ENCODE measurements around the gene GOLGA5. TPM values are rescaled to one million over a fixed set of nuclear protein-coding genes. Genes with fewer than 3 reads are reported as not detected.

Gene GOLGA5
- total RNA-seq, 1 donor from 2014 or later = 23.4 TPM

GRCh38 chr14:92884410-92884809 is 90.3 kb downstream of the GOLGA5 start:
- H3K4me3 ChIP-seq (ENCODE audit: low read depth, low read length) = no peak overlapping the region
- DNase-seq (ENCODE audit: low read depth) = no peak
- TF ChIP-seq CTCF (conservative IDR thresholded peaks at IDR 0.05; ENCODE audit: low read depth, low read length) = no peak

- TF ChIP-seq CTCF (conservative IDR thresholded peaks at IDR 0.05; ENCODE audit: low read depth, low read length) = no peak
- DNase-seq (ENCODE audit: low read depth) = no peak
- H3K4me3 ChIP-seq (ENCODE audit: low read depth, low read length) = no peak overlapping the region
Observed at GRCh38 chr14:92885279-92886061, 91.4 kb downstream of the GOLGA5 start.

- DNase-seq (ENCODE audit: low read depth) = no peak
- no peak for TF ChIP-seq CTCF (conservative IDR thresholded peaks at IDR 0.05; ENCODE audit: low read depth, low read length)
- no peak overlapping the region for H3K4me3 ChIP-seq (ENCODE audit: low read depth, low read length)
Observed at GRCh38 chr14:92886337-92886736, 92.2 kb downstream of the GOLGA5 start.

GRCh38 chr14:92887157-92887556 is 93.1 kb downstream of the GOLGA5 start:
- DNase-seq (ENCODE audit: low read depth) = no peak
- TF ChIP-seq CTCF (conservative IDR thresholded peaks at IDR 0.05; ENCODE audit: low read depth, low read length) = no peak
- H3K4me3 ChIP-seq (ENCODE audit: low read depth, low read length) = no peak overlapping the region

- no peak for TF ChIP-seq CTCF (conservative IDR thresholded peaks at IDR 0.05; ENCODE audit: low read depth, low read length)
- no peak for DNase-seq (ENCODE audit: low read depth)
Observed at GRCh38 chr14:92888896-92889295, 94.8 kb downstream of the GOLGA5 start.

More at GRCh38 chr14:92888896-92889295, 94.8 kb downstream of the GOLGA5 start:
- H3K4me3 ChIP-seq (ENCODE audit: low read depth, low read length) = no peak overlapping the region

Other genes starting within 250 kb of the GOLGA5 start
- 35.7 and 63.5 TPM in 2 replicates for gene LGMN, start 45.7 kb upstream of the GOLGA5 start, total RNA-seq
- gene CHGA, start 128.8 kb downstream of the GOLGA5 start, total RNA-seq = not detected in 2 replicates